Measurements from ENCODE around the gene MTHFD1L. TPM values are rescaled to one million over a fixed set of nuclear protein-coding genes. Genes with fewer than 3 reads are reported as not detected.

The MTHFD1L gene
- total and polyA plus RNA-seq, 2 of the 8 experiments (the other 6 are each of a cell fraction or from before 2014, with no cell fraction given), result 29.2 to 105 TPM

DNA sequence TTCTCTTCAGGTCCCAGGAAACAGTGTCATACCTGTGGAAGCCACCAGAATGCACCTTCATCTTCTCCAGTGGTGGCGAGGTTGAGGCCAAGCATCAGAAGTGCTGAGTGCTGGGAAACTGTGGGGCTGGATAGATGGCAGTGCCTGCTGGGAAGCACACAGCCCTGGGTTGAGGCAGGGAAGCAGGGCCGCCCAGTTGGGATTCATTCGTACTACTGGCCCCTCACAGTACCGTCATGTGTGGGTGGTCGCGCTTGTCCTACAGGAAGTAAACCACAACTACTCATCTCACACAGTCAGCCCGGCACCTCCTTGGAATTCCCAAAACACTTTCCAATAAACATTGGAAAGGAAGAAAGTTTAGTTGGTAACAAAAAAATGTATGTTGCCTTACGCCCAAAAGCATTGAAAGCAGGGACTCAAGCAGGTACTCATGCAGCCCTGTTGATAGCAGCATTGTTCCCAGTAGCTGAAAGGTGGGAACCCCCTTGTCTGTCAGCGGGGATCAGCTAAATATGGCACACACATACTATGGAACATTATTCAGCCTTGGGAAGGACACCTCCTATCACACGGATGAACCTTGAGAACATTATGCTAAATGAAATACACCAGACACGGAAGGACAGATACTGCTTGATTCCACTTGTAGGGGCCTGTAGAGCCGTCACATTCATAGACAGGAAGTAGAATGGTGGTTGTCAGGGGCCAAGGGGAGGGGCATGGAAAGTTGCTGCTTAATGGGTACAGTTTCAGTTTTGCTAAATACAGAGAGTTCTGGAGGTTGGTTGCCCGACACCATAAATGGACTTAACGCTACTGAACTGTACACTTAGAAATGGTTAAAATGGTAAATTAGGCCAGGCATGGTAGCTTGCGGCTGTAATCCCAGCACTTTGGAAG, 162.7 kb downstream of the MTHFD1L start:
- H4K91ac ChIP-seq (replicated peaks; ENCODE audit: insufficient read length, low read length), result no peak overlapping the region
- no peak overlapping the region for H3K23ac ChIP-seq (ENCODE audit: insufficient read length)
- no peak overlapping the region for H3K4ac ChIP-seq (replicated peaks; ENCODE audit: insufficient read length, low read depth, low read length)
- no peak for DNase-seq (ENCODE audit: low read depth in 1 of 2, low spot score in 2 of 2)
- no peak overlapping the region for H2AFZ ChIP-seq (ENCODE audit: low read length)
- no peaks in the 10 kb centered on the region for H4K20me1 ChIP-seq (replicated peaks in 1 of 2; ENCODE audit: control insufficient read depth in 1 of 2, insufficient read depth in 2 of 2, low read length in 2 of 2)
- no peak overlapping the region for H2BK120ac ChIP-seq (replicated peaks; ENCODE audit: low read depth, low read length)
- H2AK5ac ChIP-seq (ENCODE audit: low read depth, low read length), result no peak overlapping the region
- peaks cover 0 to 10% (median 3%) of the 10 kb centered on the region in 4 experiments; a peak in 2 of 8 replicates for H3K36me3 ChIP-seq (ENCODE audit: control insufficient read depth in 2 of 4, insufficient read depth in 4 of 4, low read length in 3 of 4)
- no peak overlapping the region for H2BK12ac ChIP-seq (ENCODE audit: low read depth, low read length)
- no peak overlapping the region for H3K4me2 ChIP-seq (ENCODE audit: insufficient read depth in 1 of 2, low read depth in 2 of 2, low read length in 2 of 2)
- no peaks in the 10 kb centered on the region; the same call in 1 of the 2 replicates for H3K79me1 ChIP-seq (ENCODE audit: low read depth, low read length)
- no peak overlapping the region for H2BK15ac ChIP-seq (ENCODE audit: low read length)
- 91% methylated on average over 15 of the region's 15 CpGs; no CpG with 5 or more reads in 1 of the 2 experiments for WGBS, 2 experiments (ENCODE audit: extremely low coverage in 1 of 2, insufficient coverage in 1 of 2, insufficient read length in 1 of 2, insufficient replicate concordance in 2 of 2, low coverage in 1 of 2, low lambda C conversion rate in 2 of 2, missing lambda C conversion rate in 1 of 2)
- no peak overlapping the region for H2BK20ac ChIP-seq (ENCODE audit: low read length)
- H3K18ac ChIP-seq (ENCODE audit: extremely low read depth, low read length), result no peak overlapping the region
- ChIA-PET CTCF (ENCODE audit: partially characterized antibody) (interaction anchor here (0.9 to 7.4 kb wide), 2 partner anchors 12 to 18 kb away, joined by 3 to 56 read pairs; no protein-coding TSS in a partner anchor), POLR2A (ENCODE audit: partially characterized antibody) (no interaction called here)
- no peaks in the 10 kb centered on the region for H3K4me1 ChIP-seq (replicated peaks in 1 of 4; ENCODE audit: control insufficient read depth in 3 of 4, insufficient read depth in 4 of 4, low read length in 3 of 4)
- H4K5ac ChIP-seq (ENCODE audit: insufficient read length, low read depth, low read length), result no peak overlapping the region
- no peak overlapping the region for H3K27ac ChIP-seq (ENCODE audit: low read depth, low read length)
- H4K8ac ChIP-seq (ENCODE audit: extremely low read depth, insufficient read depth, low read length), result no peak overlapping the region
- no peak for FAIRE-seq
- H3K56ac ChIP-seq (replicated peaks; ENCODE audit: insufficient read length, low read depth, low read length), result no peak overlapping the region
- no peaks in the 10 kb centered on the region for H3K79me2 ChIP-seq (ENCODE audit: control insufficient read depth in 1 of 2, insufficient read depth in 2 of 2, low read length in 2 of 2)
- H3K27me3 ChIP-seq (replicated peaks in 1 of 4; ENCODE audit: control insufficient read depth in 3 of 4, extremely low read depth in 1 of 4, insufficient read depth in 3 of 4, low read length in 3 of 4), result no peaks in the 10 kb centered on the region
- H3K9ac ChIP-seq (replicated peaks in 1 of 4; ENCODE audit: extremely low read depth in 1 of 4, low read depth in 3 of 4, low read length in 3 of 4), result no peak overlapping the region
- no peak overlapping the region for H3K4me3 ChIP-seq (ENCODE audit: extremely low read depth in 1 of 4, insufficient read depth in 2 of 4, low read depth in 3 of 4, low read length in 4 of 4)
- H3K14ac ChIP-seq (ENCODE audit: insufficient read length), result no peak overlapping the region
- no peak overlapping the region; the same call in 1 of the 2 replicates for H2BK5ac ChIP-seq (ENCODE audit: low read depth, low read length)
- no peaks in the 10 kb centered on the region for H3K23me2 ChIP-seq (ENCODE audit: low read depth, low read length)
- H3K9me3 ChIP-seq (ENCODE audit: insufficient read depth in 2 of 2, low read depth in 1 of 2, low read length in 1 of 2), result no peaks in the 10 kb centered on the region
- TF ChIP-seq SP1 (IDR thresholded peaks at IDR 0.05; ENCODE audit: low read depth, low read length), result no peak
- TF ChIP-seq, protein P1, sequence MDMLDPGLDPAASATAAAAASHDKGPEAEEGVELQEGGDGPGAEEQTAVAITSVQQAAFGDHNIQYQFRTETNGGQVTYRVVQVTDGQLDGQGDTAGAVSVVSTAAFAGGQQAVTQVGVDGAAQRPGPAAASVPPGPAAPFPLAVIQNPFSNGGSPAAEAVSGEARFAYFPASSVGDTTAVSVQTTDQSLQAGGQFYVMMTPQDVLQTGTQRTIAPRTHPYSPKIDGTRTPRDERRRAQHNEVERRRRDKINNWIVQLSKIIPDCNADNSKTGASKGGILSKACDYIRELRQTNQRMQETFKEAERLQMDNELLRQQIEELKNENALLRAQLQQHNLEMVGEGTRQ (IDR thresholded peaks at IDR 0.05; ENCODE audit: low read length), result no peak
- no peak for TF ChIP-seq SRF (IDR thresholded peaks at IDR 0.05; ENCODE audit: low read depth, low read length)
- no peak for TF ChIP-seq HDAC2 (IDR thresholded peaks at IDR 0.05; ENCODE audit: borderline replicate concordance in 1 of 2, low read depth in 2 of 2, low read length in 2 of 2)
- no peak for TF ChIP-seq CBX8 (IDR thresholded peaks at IDR 0.05; ENCODE audit: borderline replicate concordance, low read depth, low read length)
- TF ChIP-seq EZH2 (IDR thresholded peaks at IDR 0.05; ENCODE audit: low read depth, low read length, severe bottlenecking), result no peak
- TF ChIP-seq NANOG (IDR thresholded peaks at IDR 0.05; ENCODE audit: insufficient read depth, low read depth, low read length, poor library complexity, severe bottlenecking), result no peak
- TF ChIP-seq SP2 (IDR thresholded peaks at IDR 0.05; ENCODE audit: low read length), result no peak

Data from H1 (cell line).